Parathyroid adenoma (tissue), 2 donors: ENCODE results near the gene KRT72.

Experiments used
- H2AFZ ChIP-seq: fragments of 300-600 bp; sonication (generic); one replicate; pipeline ENCODE4 v1.7.0; 2017; ENCODE audit warnings: antibody characterized with exemption, mild to moderate bottlenecking
- H3K27ac ChIP-seq: fragments of 300-600 bp; sonication (generic); one replicate; pipeline ENCODE4 v1.7.0; 2017
- H3K27me3 ChIP-seq: fragments of 300-600 bp; sonication (generic); one replicate; pipeline ENCODE4 v1.7.0; 2017; ENCODE audit warnings: low read length; ENCODE audit not compliant: control insufficient read depth, insufficient read depth
- H3K36me3 ChIP-seq: fragments of 300-600 bp; sonication (generic); one replicate; pipeline ENCODE4 v1.7.0; 2017; ENCODE audit warnings: low read length; ENCODE audit not compliant: control insufficient read depth, insufficient read depth
- H3K4me1 ChIP-seq: fragments of 300-600 bp; sonication (generic); one replicate; pipeline ENCODE4 v1.7.0; 2017; ENCODE audit warnings: control low read depth
- H3K4me2 ChIP-seq: fragments of 300-600 bp; sonication (generic); one replicate; pipeline ENCODE4 v1.7.0; 2017; ENCODE audit warnings: low read length
- H3K4me3 ChIP-seq: fragments of 300-600 bp; sonication (generic); one replicate; pipeline ENCODE4 v1.7.0; 2017; ENCODE audit warnings: low read depth, low read length
- H3K79me2 ChIP-seq: fragments of 300-600 bp; sonication (generic); one replicate; pipeline ENCODE4 v1.7.0; 2017; ENCODE audit warnings: control low read depth
- H3K9ac ChIP-seq: fragments of 300-600 bp; sonication (generic); one replicate; pipeline ENCODE4 v1.7.0; 2017; ENCODE audit warnings: mild to moderate bottlenecking
- H3K9me3 ChIP-seq: fragments of 300-600 bp; sonication (generic); one replicate; pipeline ENCODE4 v1.7.0; 2017; ENCODE audit warnings: low read length; ENCODE audit not compliant: control insufficient read depth
- CTCF ChIP-seq: fragments of 300-600 bp; sonication (generic); IDR thresholded peaks from one replicate; pipeline ENCODE4 v1.7.0; 2017; ENCODE audit warnings: antibody characterized with exemption, mild to moderate bottlenecking
- donor health status: primary hyperparathyroidism.

The KRT72 gene

GRCh38 chr12:52558781-52559445, 42.4 kb downstream of the KRT72 start:
- Histone ChIP-seq H3K4me1 (no peaks in the 10 kb centered on the region), H3K79me2 (no peaks in the 10 kb centered on the region), H3K27me3 (no peaks in the 10 kb centered on the region), H3K36me3 (no peaks in the 10 kb centered on the region), H3K9me3 (no peaks in the 10 kb centered on the region), H3K4me3 (no peak overlapping the region), H2AFZ (no peak overlapping the region), H3K27ac (no peak overlapping the region), H3K9ac (no peak overlapping the region), H3K4me2 (no peak overlapping the region)
- no peak for TF ChIP-seq CTCF

- Histone ChIP-seq H3K27me3 (no peaks in the 10 kb centered on the region), H3K27ac (no peak overlapping the region), H3K4me2 (no peak overlapping the region), H2AFZ (no peak overlapping the region), H3K4me3 (no peak overlapping the region), H3K36me3 (no peaks in the 10 kb centered on the region), H3K79me2 (no peaks in the 10 kb centered on the region), H3K9ac (no peak overlapping the region), H3K4me1 (no peaks in the 10 kb centered on the region), H3K9me3 (no peaks in the 10 kb centered on the region)
- no peak for TF ChIP-seq CTCF
These were observed 43.8 kb downstream of the KRT72 start for GRCh38 chr12:52557476-52557875.

GRCh38 chr12:52555577-52555976, 45.7 kb downstream of the KRT72 start:
- no peak overlapping the region for H3K9ac ChIP-seq
- peaks cover 13% of the 10 kb centered on the region for H3K4me1 ChIP-seq
- no peak overlapping the region for H3K4me3 ChIP-seq
- H2AFZ ChIP-seq = no peak overlapping the region
- no peak overlapping the region for H3K4me2 ChIP-seq
- no peaks in the 10 kb centered on the region for H3K36me3 ChIP-seq
- H3K27me3 ChIP-seq = no peaks in the 10 kb centered on the region
- H3K79me2 ChIP-seq = no peaks in the 10 kb centered on the region
- no peaks in the 10 kb centered on the region for H3K9me3 ChIP-seq
- TF ChIP-seq CTCF = no peak
- no peak overlapping the region for H3K27ac ChIP-seq

GRCh38 chr12:52552681-52553195, 48.5 kb downstream of the KRT72 start, which contains the start of gene KRT71:
Gene KRT71 (minus strand): TSS chr12:52553145. CDS start chr12:52553077, 68 bp downstream.
- no peaks in the 10 kb centered on the region for H3K36me3 ChIP-seq
- H3K9ac ChIP-seq = no peak within 1 kb of the TSS
- peak within 1 kb of the TSS; percentile 81 for H2AFZ ChIP-seq
- H3K4me3 ChIP-seq = no peak within 1 kb of the TSS
- no peaks in the 10 kb centered on the region for H3K9me3 ChIP-seq
- H3K79me2 ChIP-seq = no peaks in the 10 kb centered on the region
- no peak for TF ChIP-seq CTCF
- H3K4me1 ChIP-seq = peaks cover 13% of the 10 kb centered on the region
- no peaks in the 10 kb centered on the region for H3K27me3 ChIP-seq
- H3K27ac ChIP-seq = peak within 1 kb of the TSS; percentile 9
- no peak within 1 kb of the TSS for H3K4me2 ChIP-seq

- Histone ChIP-seq H3K27ac (peak overlapping the region; percentile 9), H3K9ac (no peak overlapping the region), H3K79me2 (no peaks in the 10 kb centered on the region), H3K4me2 (no peak overlapping the region), H2AFZ (peak overlapping the region; percentile 81), H3K36me3 (no peaks in the 10 kb centered on the region), H3K4me1 (peaks cover 13% of the 10 kb centered on the region), H3K4me3 (no peak overlapping the region), H3K27me3 (no peaks in the 10 kb centered on the region), H3K9me3 (no peaks in the 10 kb centered on the region)
- no peak for TF ChIP-seq CTCF
These were observed 49.2 kb downstream of the KRT72 start for GRCh38 chr12:52552055-52552454.
